Prostate gland (tissue), 2 donors: ENCODE measurements around the gene OR2L13.

Experiments used
- POLR2AphosphoS5 ChIP-seq: sonication (generic); formaldehyde crosslinking; IDR thresholded peaks from one replicate; pipeline ENCODE4 v1.6.1; 2017; ENCODE audit warnings: antibody characterized with exemption
- TF ChIP-seq, protein P1 (sequence below), 4 experiments: fragments of 200-600 bp in 2 of 4; fragments of 450-650 bp in 2 of 4; sonication (generic) in 2 of 4; IDR thresholded peaks; 1 replicate in 3 of 4; 2 replicates in 1 of 4; pipeline ENCODE4 v1.5.1; 2016 to 2019; ENCODE audit warnings: antibody characterized with exemption in 4 of 4, mild to moderate bottlenecking in 2 of 4, moderate library complexity in 2 of 4

DNA sequence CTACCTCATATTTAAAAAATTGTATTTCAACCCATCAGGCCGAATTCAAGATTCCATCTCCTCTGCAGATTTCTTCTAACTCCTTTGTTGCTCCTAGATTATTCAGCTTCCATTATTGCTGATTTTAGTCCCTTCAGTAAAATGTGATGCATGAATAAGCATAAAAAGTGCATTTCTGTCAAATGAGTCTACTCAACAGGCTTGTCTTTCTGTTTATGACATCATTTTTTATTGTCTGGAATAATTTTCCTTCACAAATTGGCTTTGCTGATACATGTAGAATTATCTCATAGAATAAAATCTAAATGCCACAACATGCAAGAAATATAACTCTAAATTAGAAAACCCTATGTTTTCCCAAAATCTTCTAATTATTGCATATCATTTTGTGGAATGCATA is 48.3 kb downstream of the OR2L13 start:
- TF ChIP-seq, protein P1, sequence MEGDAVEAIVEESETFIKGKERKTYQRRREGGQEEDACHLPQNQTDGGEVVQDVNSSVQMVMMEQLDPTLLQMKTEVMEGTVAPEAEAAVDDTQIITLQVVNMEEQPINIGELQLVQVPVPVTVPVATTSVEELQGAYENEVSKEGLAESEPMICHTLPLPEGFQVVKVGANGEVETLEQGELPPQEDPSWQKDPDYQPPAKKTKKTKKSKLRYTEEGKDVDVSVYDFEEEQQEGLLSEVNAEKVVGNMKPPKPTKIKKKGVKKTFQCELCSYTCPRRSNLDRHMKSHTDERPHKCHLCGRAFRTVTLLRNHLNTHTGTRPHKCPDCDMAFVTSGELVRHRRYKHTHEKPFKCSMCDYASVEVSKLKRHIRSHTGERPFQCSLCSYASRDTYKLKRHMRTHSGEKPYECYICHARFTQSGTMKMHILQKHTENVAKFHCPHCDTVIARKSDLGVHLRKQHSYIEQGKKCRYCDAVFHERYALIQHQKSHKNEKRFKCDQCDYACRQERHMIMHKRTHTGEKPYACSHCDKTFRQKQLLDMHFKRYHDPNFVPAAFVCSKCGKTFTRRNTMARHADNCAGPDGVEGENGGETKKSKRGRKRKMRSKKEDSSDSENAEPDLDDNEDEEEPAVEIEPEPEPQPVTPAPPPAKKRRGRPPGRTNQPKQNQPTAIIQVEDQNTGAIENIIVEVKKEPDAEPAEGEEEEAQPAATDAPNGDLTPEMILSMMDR (IDR thresholded peaks at IDR 0.05), result no peak
- TF ChIP-seq POLR2AphosphoS5, result no peak
